K562 (cell line): Measurements from ENCODE around the gene VWF. TPM values are rescaled to one million over a fixed set of nuclear protein-coding genes. Genes with fewer than 3 reads are reported as not detected.

ENCODE experiments used
- CREM ChIP-seq: IDR thresholded peaks from 2 replicates; pipeline ENCODE4 v1.6.1; 2014; ENCODE audit warnings: antibody characterized with exemption, low read depth
- KDM2B ChIP-seq: fragments of 250-450 bp; sonication (Bioruptor Pico); IDR thresholded peaks from 2 replicates; pipeline ENCODE4 v1.8.0; 2021; ENCODE audit warnings: mild to moderate bottlenecking, moderate library complexity
- KLF16 ChIP-seq: IDR thresholded peaks from 2 replicates; pipeline ENCODE4 v1.6.1; 2016; ENCODE audit warnings: antibody characterized with exemption
- MAFF ChIP-seq: IDR thresholded peaks from 2 replicates; pipeline ENCODE4 v1.6.1; 2012; ENCODE audit warnings: low read length, improper control_type of control experiment
- RAD21 ChIP-seq, 2 experiments: fragments of 250-450 bp in 1 of 2; fragments of 450-650 bp in 1 of 2; sonication (Bioruptor Pico) in 1 of 2; formaldehyde crosslinking in 1 of 2; IDR thresholded peaks in 1 of 2; conservative IDR thresholded peaks in 1 of 2; 2 replicates each; pipeline versions ENCODE4 v1.4.0 to v1.8.0; 2020 to 2022; ENCODE audit warnings: mild to moderate bottlenecking in 2 of 2, moderate library complexity in 1 of 2
- RCOR1 ChIP-seq, 2 experiments: IDR thresholded peaks; 2 replicates each; pipeline ENCODE4 v1.6.1; 2012; ENCODE audit warnings: low read depth in 2 of 2, low read length in 2 of 2, borderline replicate concordance in 1 of 2, improper control_type of control experiment in 1 of 2
- SMC3 ChIP-seq: conservative IDR thresholded peaks from 2 replicates; pipeline ENCODE4 v1.6.1; 2011; ENCODE audit warnings: low read depth, low read length, improper control_type of control experiment; ENCODE audit not compliant: insufficient read depth
- ZBTB1 ChIP-seq: sonication (generic); formaldehyde crosslinking; IDR thresholded peaks from 2 replicates; pipeline ENCODE4 v1.8.1; 2023; ENCODE audit warnings: missing genetic modification reagents, low read depth, mild to moderate bottlenecking, borderline replicate concordance
- ZNF609 ChIP-seq: sonication (generic); formaldehyde crosslinking; IDR thresholded peaks from 2 replicates; pipeline ENCODE4 v1.8.1; 2023; ENCODE audit warnings: missing genetic modification reagents, mild to moderate bottlenecking, borderline replicate concordance
- polyA plus RNA-seq, 8 experiments: library from polyadenylated mRNA; depleted of rRNA in 4 of 8; stranded (reverse) in 5 of 8; unstranded in 3 of 8; fragments of >200 nt; fragmentation: Nextera tagmentation in 2 of 8; fragmentation: Illumina TruSeq in 1 of 8; extraction: Ambion mirVana in 2 of 8; extraction: Trizol in 1 of 8; gene quantifications; 2 replicates each; pipeline versions ENCODE4 v1.2.1 to v1.2.3, GENCODE V29; 2011 to 2014; ENCODE audit warnings: inconsistent platforms in 1 of 8, missing spikeins in 1 of 8
- total RNA-seq, 7 experiments: library from RNA; depleted of rRNA in 6 of 7; stranded (reverse); fragments of >200 nt in 6 of 7; fragmentation: Illumina TruSeq in 2 of 7; extraction: Trizol in 2 of 7; gene quantifications; 2 replicates each; pipeline versions ENCODE4 v1.2.1 to v1.2.3, GENCODE V29; 2011 to 2021; ENCODE audit warnings: low replicate concordance in 1 of 7
- TF ChIP-seq, protein P1 (sequence below), 2 experiments: fragments of 450-650 bp; formaldehyde crosslinking in 1 of 2; IDR thresholded peaks; 2 replicates each; pipeline versions ENCODE4 v1.4.0 to v1.6.1; 2014 to 2020; ENCODE audit warnings: mild to moderate bottlenecking in 2 of 2, borderline replicate concordance in 1 of 2, low read depth in 1 of 2
- TF ChIP-seq, protein P2 (sequence below): sonication (generic); formaldehyde crosslinking; IDR thresholded peaks from 2 replicates; pipeline ENCODE4 v1.8.0; 2022; ENCODE audit warnings: mild to moderate bottlenecking, low read depth, missing genetic modification reagents

Gene VWF
- total and polyA plus RNA-seq, 9 of the 15 experiments (the other 6 are each of a cell fraction or from before 2014, with no cell fraction given), result 0.53 TPM; not detected in 8

DNA sequence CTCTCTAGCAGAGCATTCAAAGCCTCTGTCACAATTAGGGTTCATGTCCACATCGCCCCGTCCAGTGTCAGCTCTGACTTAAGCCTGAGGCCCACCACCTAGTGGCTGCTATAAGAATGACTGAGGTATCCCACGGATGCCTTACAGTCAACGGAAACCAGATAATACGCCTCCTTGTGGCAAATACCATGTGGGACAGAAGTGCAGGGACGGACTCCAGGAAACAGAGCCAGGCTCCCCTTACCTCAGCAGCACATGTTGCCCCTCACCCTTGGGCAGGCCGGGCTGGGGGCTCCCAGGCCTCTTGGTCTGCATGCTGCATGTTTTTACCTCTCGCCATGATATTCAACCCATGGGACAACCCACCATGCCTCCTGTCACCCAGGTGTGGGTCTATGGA is 86.3 kb downstream of the VWF start (continued):
- TF ChIP-seq ZNF609 (CRISPR knock-in tag), result no peak
- peak; percentile 36 to 75 for TF ChIP-seq RAD21 (CRISPR knock-in tag; conservative IDR thresholded peaks at IDR 0.05 in 1 of 2, IDR thresholded peaks at IDR 0.05 in 1 of 2)
- peak; percentile 51; the same call in 1 of the 2 replicates for TF ChIP-seq CREM
- peak; percentile 83 for TF ChIP-seq SMC3
- TF ChIP-seq, protein P1, sequence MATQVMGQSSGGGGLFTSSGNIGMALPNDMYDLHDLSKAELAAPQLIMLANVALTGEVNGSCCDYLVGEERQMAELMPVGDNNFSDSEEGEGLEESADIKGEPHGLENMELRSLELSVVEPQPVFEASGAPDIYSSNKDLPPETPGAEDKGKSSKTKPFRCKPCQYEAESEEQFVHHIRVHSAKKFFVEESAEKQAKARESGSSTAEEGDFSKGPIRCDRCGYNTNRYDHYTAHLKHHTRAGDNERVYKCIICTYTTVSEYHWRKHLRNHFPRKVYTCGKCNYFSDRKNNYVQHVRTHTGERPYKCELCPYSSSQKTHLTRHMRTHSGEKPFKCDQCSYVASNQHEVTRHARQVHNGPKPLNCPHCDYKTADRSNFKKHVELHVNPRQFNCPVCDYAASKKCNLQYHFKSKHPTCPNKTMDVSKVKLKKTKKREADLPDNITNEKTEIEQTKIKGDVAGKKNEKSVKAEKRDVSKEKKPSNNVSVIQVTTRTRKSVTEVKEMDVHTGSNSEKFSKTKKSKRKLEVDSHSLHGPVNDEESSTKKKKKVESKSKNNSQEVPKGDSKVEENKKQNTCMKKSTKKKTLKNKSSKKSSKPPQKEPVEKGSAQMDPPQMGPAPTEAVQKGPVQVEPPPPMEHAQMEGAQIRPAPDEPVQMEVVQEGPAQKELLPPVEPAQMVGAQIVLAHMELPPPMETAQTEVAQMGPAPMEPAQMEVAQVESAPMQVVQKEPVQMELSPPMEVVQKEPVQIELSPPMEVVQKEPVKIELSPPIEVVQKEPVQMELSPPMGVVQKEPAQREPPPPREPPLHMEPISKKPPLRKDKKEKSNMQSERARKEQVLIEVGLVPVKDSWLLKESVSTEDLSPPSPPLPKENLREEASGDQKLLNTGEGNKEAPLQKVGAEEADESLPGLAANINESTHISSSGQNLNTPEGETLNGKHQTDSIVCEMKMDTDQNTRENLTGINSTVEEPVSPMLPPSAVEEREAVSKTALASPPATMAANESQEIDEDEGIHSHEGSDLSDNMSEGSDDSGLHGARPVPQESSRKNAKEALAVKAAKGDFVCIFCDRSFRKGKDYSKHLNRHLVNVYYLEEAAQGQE (IDR thresholded peaks at IDR 0.05; ENCODE audit: borderline replicate concordance), result peak; percentile 49; the same call in 1 of the 2 replicates
- TF ChIP-seq, protein P1 (CRISPR knock-in tag; IDR thresholded peaks at IDR 0.05; ENCODE audit: low read depth), result no peak
- TF ChIP-seq ZBTB1 (CRISPR knock-in tag), result no peak
- 0 out of 4 replicates have a peak, but pooled peaks of 1 of the 2 experiments have one; percentile 41 for TF ChIP-seq RCOR1 (IDR thresholded peaks at IDR 0.05; ENCODE audit: borderline replicate concordance in 1 of 2, low read depth in 2 of 2, low read length in 2 of 2)
- 0 out of 2 replicates have a peak, but pooled peaks have one; percentile 8 for TF ChIP-seq MAFF
- TF ChIP-seq KLF16, result 0 out of 2 replicates have a peak, but pooled peaks have one; percentile 39
- TF ChIP-seq, protein P2, sequence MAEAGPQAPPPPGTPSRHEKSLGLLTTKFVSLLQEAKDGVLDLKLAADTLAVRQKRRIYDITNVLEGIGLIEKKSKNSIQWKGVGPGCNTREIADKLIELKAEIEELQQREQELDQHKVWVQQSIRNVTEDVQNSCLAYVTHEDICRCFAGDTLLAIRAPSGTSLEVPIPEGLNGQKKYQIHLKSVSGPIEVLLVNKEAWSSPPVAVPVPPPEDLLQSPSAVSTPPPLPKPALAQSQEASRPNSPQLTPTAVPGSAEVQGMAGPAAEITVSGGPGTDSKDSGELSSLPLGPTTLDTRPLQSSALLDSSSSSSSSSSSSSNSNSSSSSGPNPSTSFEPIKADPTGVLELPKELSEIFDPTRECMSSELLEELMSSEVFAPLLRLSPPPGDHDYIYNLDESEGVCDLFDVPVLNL, result no peak
- no peak for TF ChIP-seq KDM2B (CRISPR knock-in tag)
